HG02588 (cell line): ENCODE results near the gene GZF1.

Source experiments
- ATAC-seq: cut with Tn5 transposase; IDR thresholded peaks from one replicate; pipeline ENCODE4 v1.9.1; 2021; ENCODE audit warnings: mild to moderate bottlenecking, moderate library complexity; ENCODE audit not compliant: unreplicated experiment

GZF1 gene

DNA sequence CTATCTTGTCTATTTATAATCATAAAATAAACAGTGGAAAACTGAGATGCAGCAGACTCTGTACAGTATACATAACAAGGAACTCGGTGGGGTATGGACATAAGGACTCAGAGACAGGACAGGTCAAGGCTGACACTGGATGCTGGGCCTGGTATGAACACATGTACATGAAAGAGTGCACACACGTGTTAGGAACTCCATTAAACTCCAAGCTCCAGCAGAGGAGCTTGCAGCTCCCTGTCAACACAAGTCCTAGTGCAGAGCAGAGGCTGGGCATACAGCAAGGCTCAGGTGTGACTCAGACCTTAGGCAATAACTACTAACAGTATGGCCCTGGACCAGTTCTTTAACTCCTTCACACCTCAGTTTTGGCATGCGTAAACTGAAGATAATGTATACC, 42.2 kb downstream of the GZF1 start:
- no peak for ATAC-seq

DNA sequence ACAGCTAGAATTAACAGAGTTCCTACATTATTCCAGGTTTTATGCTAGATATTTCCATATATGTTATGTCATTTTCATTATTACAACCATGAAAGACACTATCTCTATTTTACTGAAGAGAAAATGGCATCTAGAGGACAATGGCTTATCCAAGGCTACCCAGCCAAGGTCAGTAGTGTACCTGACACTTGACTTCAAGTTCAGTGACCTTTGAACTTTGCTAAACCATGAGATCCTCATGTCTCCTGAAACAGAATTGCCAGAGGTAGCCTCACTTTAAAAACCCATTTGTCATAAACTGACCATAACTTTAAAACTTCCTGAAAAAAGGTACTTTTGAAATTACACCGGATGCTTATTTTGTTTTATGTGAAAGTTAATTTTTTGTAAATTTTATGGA, 44.9 kb downstream of the GZF1 start:
- ATAC-seq, result no peak

GRCh38 chr20:23407781-23408464, 45.9 kb downstream of the GZF1 start:
- ATAC-seq, result peak; percentile 69

DNA sequence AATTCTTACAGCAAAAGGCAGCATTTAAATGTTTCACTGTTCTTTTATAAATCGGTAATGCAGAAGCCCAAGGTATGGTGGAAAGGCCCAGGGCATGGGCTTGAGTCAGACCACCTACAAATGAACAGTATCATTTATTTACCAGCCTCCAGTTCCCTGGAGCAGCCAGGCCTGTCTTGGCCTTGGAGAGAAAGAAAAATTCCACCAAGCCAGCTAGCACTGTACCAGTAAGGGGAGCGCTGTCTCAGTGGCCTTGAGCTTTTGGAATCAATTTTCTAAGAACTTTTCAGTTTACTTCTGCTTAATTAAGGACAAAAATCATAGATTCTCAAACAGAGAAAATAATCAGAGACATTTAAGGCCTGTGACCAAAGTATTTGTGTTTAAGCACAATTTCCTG, 47.0 kb downstream of the GZF1 start:
- no peak for ATAC-seq

GRCh38 chr20:23409800-23410199, 47.8 kb downstream of the GZF1 start:
- ATAC-seq, result no peak

DNA sequence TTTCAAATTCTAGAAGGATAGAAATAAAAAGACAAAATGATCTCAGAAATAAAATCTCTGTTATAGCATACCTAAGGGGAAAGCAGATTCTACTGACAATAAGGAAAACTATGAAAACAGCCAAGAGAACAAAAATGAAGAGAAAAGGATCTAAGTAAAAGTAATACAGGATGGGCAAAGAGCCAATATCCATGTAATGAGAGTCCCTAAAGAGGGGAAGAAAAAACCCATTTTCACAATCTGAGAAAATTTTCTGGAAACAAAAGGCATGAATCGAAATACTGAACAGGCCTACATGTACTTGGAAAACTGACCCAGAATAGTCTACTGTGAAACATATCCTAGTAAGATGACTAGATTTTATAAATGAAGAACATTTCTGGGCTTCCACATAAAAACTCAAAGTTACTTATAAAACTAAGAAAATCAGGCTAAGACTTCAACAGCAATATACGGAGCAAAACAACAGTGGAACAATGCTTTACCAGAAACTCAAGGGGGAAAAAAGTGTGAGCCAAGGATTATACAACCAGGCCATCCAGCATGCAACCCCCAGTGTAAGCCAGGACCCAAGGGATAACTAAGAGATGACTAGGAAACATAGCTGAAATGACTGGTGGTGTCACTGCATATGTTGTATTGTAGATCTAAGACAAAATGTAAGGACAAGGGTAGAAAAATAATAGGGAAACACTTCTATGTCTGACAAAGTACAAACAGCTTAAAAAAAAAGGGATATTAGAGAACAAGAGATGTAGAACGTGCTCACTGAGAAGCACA, 49.1 kb downstream of the GZF1 start:
- no peak for ATAC-seq

- no peak for ATAC-seq
These were observed 50.0 kb downstream of the GZF1 start for GRCh38 chr20:23412026-23412425.

- ATAC-seq, result no peak
These were observed 52.0 kb downstream of the GZF1 start for GRCh38 chr20:23413862-23414422.

DNA sequence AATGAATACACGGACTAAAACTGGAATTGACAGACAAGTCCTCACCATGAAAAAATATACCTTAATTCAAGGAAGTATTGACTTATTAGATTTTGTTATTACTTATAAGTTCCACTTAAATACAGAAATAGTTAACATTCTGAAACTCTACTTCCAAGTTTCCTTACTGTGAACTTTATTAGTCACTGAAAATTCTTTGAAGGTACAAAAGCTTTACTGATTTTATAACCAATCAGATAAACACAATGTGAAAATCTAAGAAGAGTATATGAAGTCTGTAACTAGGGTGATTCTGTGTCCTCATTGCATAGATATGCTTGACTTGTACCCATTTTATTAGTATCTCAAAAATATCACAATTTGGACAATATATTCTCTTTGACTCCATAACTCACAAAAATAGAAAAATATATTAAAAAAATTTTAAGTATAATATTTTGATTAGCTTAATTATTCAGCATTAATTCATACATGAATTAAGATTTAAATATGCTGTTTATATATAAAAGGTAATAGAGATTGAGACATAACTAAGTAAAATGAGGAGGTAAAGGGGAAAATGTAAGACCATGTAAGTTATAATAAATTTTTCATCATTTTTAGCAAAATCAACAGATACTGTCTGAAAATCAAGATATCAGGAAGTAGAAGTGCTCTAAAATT, 52.7 kb downstream of the GZF1 start:
- no peak for ATAC-seq

GRCh38 chr20:23415555-23415954, 53.6 kb downstream of the GZF1 start:
- no peak for ATAC-seq

GRCh38 chr20:23415959-23416583, 54.1 kb downstream of the GZF1 start:
- ATAC-seq, result no peak

DNA sequence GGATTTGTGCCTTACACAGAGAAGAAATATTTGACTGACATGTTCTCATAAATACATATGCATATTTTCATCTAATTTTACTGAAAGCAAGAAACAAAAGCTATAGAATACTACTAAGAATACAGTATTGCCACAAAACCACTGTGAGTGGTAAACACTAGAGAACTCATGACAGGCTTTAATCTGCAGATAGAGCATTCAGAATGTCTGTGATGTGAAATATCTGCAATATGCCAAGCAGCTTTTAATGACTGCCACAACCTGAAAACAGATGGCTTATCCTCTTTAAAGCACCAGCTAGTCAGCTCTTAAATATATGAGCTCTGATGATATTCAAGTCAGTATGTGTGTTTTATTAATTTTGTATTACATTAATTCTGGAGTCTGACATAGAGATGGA, 55.9 kb downstream of the GZF1 start:
- ATAC-seq, result no peak

DNA sequence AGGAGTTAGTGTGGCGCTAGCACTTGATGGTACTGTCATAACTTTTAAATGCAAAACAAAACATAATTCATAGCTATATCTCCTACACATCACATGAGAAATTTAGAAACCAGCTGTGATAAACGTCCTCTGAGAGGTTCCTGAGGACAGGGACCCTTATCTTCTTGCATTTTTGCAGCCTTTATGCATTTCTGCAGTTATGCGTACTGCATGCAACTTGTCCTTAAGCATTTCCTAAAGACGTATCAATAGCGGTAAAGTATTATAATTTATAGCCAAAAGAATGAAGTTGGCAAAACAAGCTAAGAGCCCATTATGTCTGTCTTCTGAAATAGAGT, 57.6 kb downstream of the GZF1 start:
- ATAC-seq, result no peak

- no peak for ATAC-seq
These were observed 58.3 kb downstream of the GZF1 start for GRCh38 chr20:23419995-23420901.

DNA sequence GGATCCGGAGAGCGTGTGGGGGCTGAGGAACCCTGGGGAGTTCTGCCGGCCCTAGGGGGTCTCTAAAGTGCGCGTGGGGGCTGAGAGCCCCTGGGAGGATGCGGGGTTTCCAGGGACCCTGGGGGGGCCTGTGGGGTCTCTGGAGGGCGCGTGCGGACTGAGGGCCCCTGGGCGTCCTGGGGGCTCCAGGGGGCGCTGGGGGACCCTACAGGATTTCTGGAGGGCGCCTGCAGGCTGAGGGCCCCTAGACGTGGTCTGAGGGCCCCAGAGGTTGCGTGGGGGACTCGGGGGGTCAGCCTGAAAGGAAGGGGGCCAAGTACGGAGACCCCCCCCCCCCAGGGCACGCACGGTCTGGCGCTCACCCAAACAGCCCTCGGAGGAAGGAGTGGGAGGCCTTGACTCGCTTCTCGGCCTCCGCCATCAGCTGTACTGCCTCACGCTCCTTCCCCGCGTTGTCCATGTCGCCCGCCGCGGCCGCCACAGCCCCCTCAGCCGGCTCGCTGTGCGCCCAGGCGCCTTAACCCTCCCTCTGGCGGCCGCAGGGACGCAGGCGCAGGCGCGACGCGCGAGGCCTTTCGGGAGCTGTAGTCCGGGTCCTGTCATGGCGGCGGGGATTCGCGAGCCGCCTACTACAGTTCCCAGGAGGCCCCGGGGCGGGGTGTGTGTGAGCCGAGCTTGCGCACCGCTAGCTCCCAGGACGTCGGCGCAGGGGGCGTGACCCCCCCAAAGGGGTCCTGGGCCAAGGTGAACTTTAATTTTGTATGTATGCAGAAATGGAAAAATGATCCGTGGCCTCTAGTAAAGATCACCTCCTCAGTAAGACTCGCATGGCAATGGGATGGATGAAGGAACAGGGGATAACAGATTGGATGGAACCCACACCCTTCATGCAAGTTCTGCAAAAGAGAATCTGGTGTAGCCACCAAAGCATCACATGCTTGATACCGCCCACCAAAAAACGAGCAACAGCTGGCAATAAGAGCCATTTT, 59.3 kb downstream of the GZF1 start, which contains the start of gene NAPB:
Gene NAPB, minus strand, starts transcription at position 546 of the 989 bp plus-strand sequence. Its CDS starts 86 bp downstream, at position 460.
- ATAC-seq, result peak; percentile 98
